AG09319 (cell line): ENCODE measurements around the gene SDCBP2.

Experiments
- DNase-seq: peaks from one replicate; pipeline ENCODE4 v3.0.0-alpha.2; 2010; ENCODE audit warnings: low read depth; ENCODE audit errors: extremely low read depth
- TF ChIP-seq, protein P1 (sequence below): IDR thresholded peaks from 2 replicates; pipeline ENCODE4 v1.5.1; 2011; ENCODE audit warnings: low read depth, mild to moderate bottlenecking, inconsistent platforms, low read length, moderate library complexity

SDCBP2 gene

DNA sequence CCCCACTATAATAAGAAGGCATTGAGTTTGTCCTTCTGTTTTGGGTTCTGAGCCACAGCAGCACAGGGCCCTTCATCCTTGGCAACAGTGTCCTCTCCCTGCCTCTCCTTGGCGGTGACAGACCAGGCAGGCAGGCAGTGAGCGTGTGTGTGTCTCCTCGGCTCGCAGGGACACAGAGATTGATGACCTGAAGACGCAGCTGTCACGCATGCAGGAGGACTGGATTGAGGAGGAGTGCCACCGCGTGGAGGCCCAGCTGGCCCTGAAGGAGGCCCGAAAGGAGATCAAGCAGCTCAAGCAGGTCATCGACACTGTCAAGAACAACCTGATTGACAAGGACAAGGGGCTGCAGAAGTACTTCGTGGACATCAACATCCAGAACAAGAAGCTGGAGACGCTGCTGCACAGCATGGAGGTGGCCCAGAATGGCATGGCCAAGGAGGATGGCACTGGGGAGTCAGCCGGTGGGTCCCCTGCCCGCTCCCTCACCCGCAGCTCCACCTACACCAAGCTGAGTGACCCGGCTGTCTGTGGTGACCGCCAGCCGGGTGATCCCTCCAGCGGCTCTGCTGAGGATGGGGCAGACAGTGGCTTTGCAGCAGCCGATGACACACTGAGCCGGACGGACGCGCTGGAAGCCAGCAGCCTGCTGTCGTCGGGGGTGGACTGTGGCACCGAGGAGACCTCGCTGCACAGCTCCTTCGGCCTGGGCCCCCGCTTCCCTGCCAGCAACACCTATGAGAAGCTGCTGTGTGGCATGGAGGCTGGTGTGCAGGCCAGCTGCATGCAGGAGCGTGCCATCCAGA lies 24.0 kb downstream of the SDCBP2 start:
- TF ChIP-seq, protein P1, sequence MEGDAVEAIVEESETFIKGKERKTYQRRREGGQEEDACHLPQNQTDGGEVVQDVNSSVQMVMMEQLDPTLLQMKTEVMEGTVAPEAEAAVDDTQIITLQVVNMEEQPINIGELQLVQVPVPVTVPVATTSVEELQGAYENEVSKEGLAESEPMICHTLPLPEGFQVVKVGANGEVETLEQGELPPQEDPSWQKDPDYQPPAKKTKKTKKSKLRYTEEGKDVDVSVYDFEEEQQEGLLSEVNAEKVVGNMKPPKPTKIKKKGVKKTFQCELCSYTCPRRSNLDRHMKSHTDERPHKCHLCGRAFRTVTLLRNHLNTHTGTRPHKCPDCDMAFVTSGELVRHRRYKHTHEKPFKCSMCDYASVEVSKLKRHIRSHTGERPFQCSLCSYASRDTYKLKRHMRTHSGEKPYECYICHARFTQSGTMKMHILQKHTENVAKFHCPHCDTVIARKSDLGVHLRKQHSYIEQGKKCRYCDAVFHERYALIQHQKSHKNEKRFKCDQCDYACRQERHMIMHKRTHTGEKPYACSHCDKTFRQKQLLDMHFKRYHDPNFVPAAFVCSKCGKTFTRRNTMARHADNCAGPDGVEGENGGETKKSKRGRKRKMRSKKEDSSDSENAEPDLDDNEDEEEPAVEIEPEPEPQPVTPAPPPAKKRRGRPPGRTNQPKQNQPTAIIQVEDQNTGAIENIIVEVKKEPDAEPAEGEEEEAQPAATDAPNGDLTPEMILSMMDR: no peak
- no peak for DNase-seq

- TF ChIP-seq, protein P1: no peak
- no peak for DNase-seq
Observed at GRCh38 chr20:1302685-1303541, 26.0 kb downstream of the SDCBP2 start.

- TF ChIP-seq, protein P1: no peak
- no peak for DNase-seq
Observed at GRCh38 chr20:1301031-1301529, 27.9 kb downstream of the SDCBP2 start.

DNA sequence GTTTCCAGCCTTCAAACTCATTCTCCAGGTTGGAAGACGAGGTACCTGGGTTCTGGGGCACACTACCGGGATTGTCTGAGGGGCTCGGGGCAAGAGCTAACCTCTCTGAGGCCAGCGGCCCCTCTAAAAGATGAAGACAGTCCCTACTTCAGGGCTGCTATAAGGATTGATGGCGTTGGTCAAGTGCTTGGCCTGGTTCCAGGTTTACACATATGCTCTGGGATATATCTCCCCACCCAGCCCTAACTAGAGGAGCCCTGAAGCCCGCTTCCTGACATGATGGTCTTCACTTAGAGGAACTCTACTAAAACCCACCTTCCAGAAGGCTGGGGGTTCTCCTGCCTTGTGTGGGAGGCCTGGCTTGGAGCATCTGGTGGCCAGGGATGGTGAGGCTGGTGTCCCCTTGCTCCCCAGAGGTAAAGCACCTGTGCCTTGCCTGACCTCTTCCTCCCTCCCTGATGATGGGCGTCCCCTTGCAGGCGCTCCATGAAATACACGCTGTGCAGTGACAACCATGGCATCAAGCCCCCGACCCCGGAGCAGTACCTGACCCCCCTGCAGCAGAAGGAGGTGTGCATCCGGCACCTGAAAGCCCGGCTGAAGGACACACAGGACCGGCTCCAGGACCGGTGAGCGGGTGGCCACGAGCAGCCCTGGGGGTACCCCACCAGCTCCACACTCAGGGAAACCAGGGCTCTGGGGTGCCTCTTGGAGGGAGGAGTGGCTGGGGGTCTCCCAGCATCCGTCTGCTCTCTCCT lies 28.7 kb downstream of the SDCBP2 start:
- TF ChIP-seq, protein P1: no peak
- DNase-seq: no peak

DNA sequence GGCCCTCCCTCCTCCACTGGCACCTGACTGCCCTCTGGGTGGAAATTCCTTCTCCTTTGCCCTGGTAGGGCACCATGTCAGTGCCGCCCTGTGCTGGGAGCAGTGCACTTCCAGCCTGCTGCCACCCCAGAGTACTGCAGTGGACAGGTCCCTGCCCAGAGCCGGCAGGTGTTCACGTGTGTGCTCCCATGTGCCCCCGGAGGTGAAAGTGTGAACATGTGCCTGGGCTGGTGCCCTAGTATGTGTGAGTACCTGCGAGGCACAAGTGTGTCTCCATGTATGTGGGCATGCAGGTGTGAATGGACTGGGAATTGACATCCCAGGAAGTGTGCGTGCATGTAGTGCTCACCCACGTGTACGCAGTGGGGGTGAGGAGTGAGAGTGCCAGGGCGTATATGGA lies 29.4 kb downstream of the SDCBP2 start:
- DNase-seq: no peak

GRCh38 chr20:1298888-1299511 lies 29.9 kb downstream of the SDCBP2 start:
- TF ChIP-seq, protein P1: no peak
- DNase-seq: no peak

More for the DNA sequence above, 29.4 kb downstream of the SDCBP2 start:
- TF ChIP-seq, protein P1: no peak; the same call in 1 of the 2 replicates
